HCT116 (cell line): ENCODE results near the gene ABCA3. TPM values are rescaled to one million over a fixed set of nuclear protein-coding genes. Genes with fewer than 3 reads are reported as not detected.
"Not testable (repeated sequence)": the region's sequence is repeated elsewhere in the genome, so short reads cannot be mapped to it uniquely, and the experiment has no call there.

ENCODE experiments used
- ATAC-seq: fragments of 200-7000 bp; cut with Tn5 transposase; 2 replicates; pipeline ENCODE4 v1.9.1; 2020; ENCODE audit warnings: mild to moderate bottlenecking, moderate library complexity
- BruUV-seq: library from RNA; stranded (reverse); fragments of 400-500 nt; replicated peaks from 2 replicates; lab custom pipeline; 2021; lab: Mats Ljungman, UMichigan
- CTCF ChIA-PET: fragments of 300-600 bp; sonication (Branson Sonifier 250); formaldehyde crosslinking; loops from one replicate; lab custom pipeline; 2021; ENCODE audit warnings: antibody characterized with exemption; lab: Charles Lee
- POLR2A ChIA-PET: fragments of 300-600, 350-600 bp; sonication (Branson Sonifier 250); formaldehyde crosslinking; loops from one replicate; lab custom pipeline; 2021; ENCODE audit warnings: antibody characterized with exemption; lab: Charles Lee
- RAD21 ChIA-PET, 2 experiments: fragments of 300-600 bp; sonication (Branson Sonifier 250); formaldehyde crosslinking; loops; one replicate each; lab custom pipeline; 2023; ENCODE audit warnings: low total read pairs in 2 of 2; ENCODE audit not compliant: uncharacterized antibody in 2 of 2, unreplicated experiment in 2 of 2, low non-redundant PET in 1 of 2; lab: Charles Lee
- DNase-seq: peaks from one replicate; pipeline ENCODE4 v3.0.0-alpha.2; 2010; ENCODE audit warnings: low read depth, low spot score
- H2AFZ ChIP-seq: fragments of 200-600 bp; shearing (Covaris generic), sonication (generic); 2 replicates; pipeline ENCODE4 v1.6.1; 2017; ENCODE audit warnings: low read depth, mixed run types, mixed read lengths, antibody characterized with exemption, low read length; ENCODE audit not compliant: poor library complexity, severe bottlenecking
- H3K27ac ChIP-seq: 2 replicates; pipeline ENCODE4 v1.5.1; 2012; ENCODE audit warnings: low read depth, low read length
- H3K27me3 ChIP-seq: fragments of 200-600 bp; sonication (generic); 2 replicates; pipeline ENCODE4 v1.6.1; 2016; ENCODE audit warnings: mixed run types, low read length, mixed read lengths; ENCODE audit not compliant: insufficient read depth
- H3K36me3 ChIP-seq, 2 experiments: fragments of 200-500 bp in 1 of 2; fragments of 200-600 bp in 1 of 2; sonication (Bioruptor generic) in 1 of 2; sonication (generic) in 1 of 2; 2 replicates each; pipeline versions ENCODE4 v1.5.1 to v1.6.1; 2014 to 2016; ENCODE audit warnings: low read length in 2 of 2, inconsistent platforms in 1 of 2, mixed read lengths in 1 of 2, mixed run types in 1 of 2; ENCODE audit not compliant: insufficient read depth in 2 of 2, control insufficient read depth in 1 of 2
- H3K4me1 ChIP-seq, 2 experiments: fragments of 200-600 bp in 1 of 2; sonication (generic) in 1 of 2; 2 replicates each; pipeline versions ENCODE4 v1.5.1 to v1.6.1; 2012 to 2017; ENCODE audit warnings: low read length in 2 of 2, inconsistent platforms in 1 of 2, mild to moderate bottlenecking in 1 of 2, mixed read lengths in 1 of 2, mixed run types in 1 of 2, moderate library complexity in 1 of 2; ENCODE audit not compliant: insufficient read depth in 2 of 2, control insufficient read depth in 1 of 2
- H3K4me2 ChIP-seq: fragments of 200-600 bp; sonication (generic); 2 replicates; pipeline ENCODE4 v1.6.1; 2017; ENCODE audit warnings: mixed run types, low read length, mixed read lengths
- H3K4me3 ChIP-seq, 2 experiments: fragments of 200-600 bp in 1 of 2; sonication (generic) in 1 of 2; replicated peaks in 1 of 2; 2 replicates each; pipeline ENCODE4 v1.5.1; 2011 to 2016; ENCODE audit warnings: low read length in 2 of 2, control low read depth in 1 of 2, low read depth in 1 of 2, mild to moderate bottlenecking in 1 of 2, mixed read lengths in 1 of 2, mixed run types in 1 of 2
- H3K79me2 ChIP-seq: fragments of 200-600 bp; sonication (generic); 2 replicates; pipeline ENCODE4 v1.6.1; 2017; ENCODE audit warnings: mild to moderate bottlenecking, mixed run types, low read length, moderate library complexity, mixed read lengths; ENCODE audit not compliant: insufficient read depth
- H3K9ac ChIP-seq: fragments of 200-600 bp; sonication (generic); 2 replicates; pipeline ENCODE4 v1.6.1; 2016; ENCODE audit warnings: low read length, mixed read lengths
- H3K9me2 ChIP-seq: fragments of 200-600 bp; sonication (generic), shearing (Covaris generic); 2 replicates; pipeline ENCODE4 v1.6.1; 2017; ENCODE audit warnings: mixed run types, mild to moderate bottlenecking, moderate library complexity; ENCODE audit not compliant: insufficient read depth
- H3K9me3 ChIP-seq, 2 experiments: fragments of 200-500 bp in 1 of 2; fragments of 200-600 bp in 1 of 2; sonication (Bioruptor generic) in 1 of 2; sonication (generic) in 1 of 2; 2 replicates each; pipeline ENCODE4 v1.6.1; 2014 to 2017; ENCODE audit warnings: low read length in 2 of 2, mixed read lengths in 2 of 2, inconsistent platforms in 1 of 2, low read depth in 1 of 2, mild to moderate bottlenecking in 1 of 2, mixed run types in 1 of 2, moderate library complexity in 1 of 2; ENCODE audit not compliant: control insufficient read depth in 1 of 2, insufficient read depth in 1 of 2
- H4K20me1 ChIP-seq: fragments of 200-600 bp; sonication (generic), shearing (Covaris generic); 2 replicates; pipeline ENCODE4 v1.6.1; 2017; ENCODE audit warnings: mixed run types, mild to moderate bottlenecking, moderate library complexity; ENCODE audit not compliant: insufficient read depth
- CEBPB ChIP-seq: IDR thresholded peaks from 2 replicates; pipeline ENCODE4 v1.6.1; 2012; ENCODE audit warnings: low read depth
- POLR2A ChIP-seq: IDR thresholded peaks from 2 replicates; pipeline ENCODE4 v1.7.0; 2011; ENCODE audit warnings: borderline replicate concordance; ENCODE audit not compliant: insufficient read depth, insufficient read length; ENCODE audit errors: extremely low read depth
- RAD21 ChIP-seq: IDR thresholded peaks from 2 replicates; pipeline ENCODE4 v1.6.1; 2012; ENCODE audit warnings: low read depth, mild to moderate bottlenecking
- TCF7L2 ChIP-seq: IDR thresholded peaks from 2 replicates; pipeline ENCODE4 v1.7.0; 2011; ENCODE audit warnings: borderline replicate concordance, inconsistent platforms; ENCODE audit not compliant: insufficient read depth, insufficient read length; ENCODE audit errors: extremely low read depth
- ZBTB33 ChIP-seq: IDR thresholded peaks from 2 replicates; pipeline ENCODE4 v1.6.1; 2011; ENCODE audit warnings: mild to moderate bottlenecking, low read length, moderate library complexity; ENCODE audit not compliant: insufficient replicate concordance; ENCODE audit errors: extremely low read depth
- intact Hi-C: fragments of 100-400 bp; cut with micrococcal nuclease; formaldehyde crosslinking; loops from 2 replicates; pipeline ENCODE4 v1.10.0; 2022
- total RNA-seq: library from RNA; stranded (reverse); gene quantifications from one replicate; pipeline ENCODE4 v1.2.1, GENCODE V29; 2021; ENCODE audit not compliant: unreplicated experiment
- TF ChIP-seq, protein P1 (sequence below): IDR thresholded peaks from 2 replicates; pipeline ENCODE4 v1.6.1; 2012; ENCODE audit warnings: low read depth

The ABCA3 gene
- total RNA-seq, 1 experiment from 2014 or later, result 5.4 TPM

DNA sequence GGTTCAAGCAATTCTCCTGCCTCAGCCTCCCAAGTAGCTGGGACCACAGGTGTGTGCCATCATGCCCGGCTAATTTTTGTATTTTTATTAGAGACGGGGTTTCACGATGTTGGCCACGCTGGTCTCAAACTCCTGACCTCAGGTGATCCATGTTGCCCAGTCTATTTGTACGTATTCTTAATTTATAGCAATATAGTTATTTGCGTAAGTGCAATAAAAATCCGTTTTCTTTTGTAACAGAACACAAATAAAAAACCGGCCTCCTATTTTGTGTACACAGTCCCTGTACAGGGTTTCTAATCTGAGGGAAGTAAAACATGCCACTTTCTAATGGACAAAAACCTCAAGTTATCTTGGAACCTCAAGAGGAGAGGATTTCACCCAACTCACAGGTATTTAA is 80.3 kb downstream of the ABCA3 start:
- Histone ChIP-seq H3K27me3 (no peaks in the 10 kb centered on the region), H3K9me3 (no peaks in the 10 kb centered on the region), H3K79me2 (peaks cover 100% of the 10 kb centered on the region), H3K4me3 (no peak overlapping the region), H3K9me2 (no peaks in the 10 kb centered on the region), H2AFZ (no peak overlapping the region), H3K9ac (no peak overlapping the region), H4K20me1 (peaks cover 28% of the 10 kb centered on the region; the same call in 1 of the 2 replicates), H3K36me3 (peaks cover 62 to 92% of the 10 kb centered on the region in 2 experiments), H3K4me1 (no peaks in the 10 kb centered on the region; a peak in 1 of 4 replicates), H3K27ac (no peak overlapping the region), H3K4me2 (no peak overlapping the region)
- ChIA-PET POLR2A (no interaction called here), CTCF (no interaction called here), RAD21 (no interaction called here)
- DNase-seq, result no peak
- no peak for ATAC-seq
- no peak for TF ChIP-seq RAD21
- intact Hi-C loops, result loop anchor here (10.0 kb wide), 2 partner anchors 165 to 245 kb away; partner anchors contain the start of gene CCNF
- BruUV-seq, result no TSS peak

GRCh38 chr16:2258530-2258929 is 82.0 kb downstream of the ABCA3 start:
- H3K36me3 ChIP-seq, result peaks cover 64 to 83% of the 10 kb centered on the region in 2 experiments
- BruUV-seq, H3K4me1 ChIP-seq, H3K27ac ChIP-seq, ATAC-seq, H3K9ac ChIP-seq, H2AFZ ChIP-seq, H3K27me3 ChIP-seq, H3K9me2 ChIP-seq, H3K9me3 ChIP-seq, CTCF ChIA-PET, RAD21 ChIA-PET, H3K4me2 ChIP-seq, DNase-seq, H3K4me3 ChIP-seq: not testable (repeated sequence)
- peaks cover 12% of the 10 kb centered on the region; the same call in 1 of the 2 replicates for H4K20me1 ChIP-seq
- H3K79me2 ChIP-seq, result peaks cover 88% of the 10 kb centered on the region
- POLR2A ChIA-PET, result interaction anchor here (0.6 kb wide), 1 partner anchor 86 kb away, joined by 4 read pairs; no protein-coding TSS in a partner anchor
- intact Hi-C loops, result loop anchor here (10.0 kb wide), 1 partner anchor 234 kb away; the partner anchor contains the start of gene NHERF2

DNA sequence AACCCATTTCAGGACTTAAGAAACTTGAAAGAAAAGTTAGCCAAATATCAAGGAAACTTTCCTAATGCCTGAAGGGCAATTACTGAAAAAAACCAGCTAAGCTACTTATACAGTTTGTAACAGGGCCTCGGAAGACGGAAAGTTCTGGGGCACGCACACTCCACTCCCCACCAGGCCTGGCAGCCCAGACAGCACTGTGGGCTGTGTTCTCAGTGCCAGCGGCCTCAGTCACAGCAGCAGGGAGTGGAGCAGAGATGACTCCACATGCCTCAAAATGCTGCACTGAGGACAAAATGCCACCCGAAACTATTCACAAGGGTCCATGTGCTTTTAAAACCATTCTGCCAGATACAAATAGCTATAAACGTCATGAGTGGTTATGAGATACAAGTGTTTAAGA is 82.8 kb downstream of the ABCA3 start:
- Histone ChIP-seq H3K4me2 (no peak overlapping the region), H3K79me2 (peaks cover 80% of the 10 kb centered on the region), H3K9ac (no peak overlapping the region), H3K27ac (no peak overlapping the region), H3K4me3 (no peak overlapping the region), H3K9me3 (no peaks in the 10 kb centered on the region), H3K36me3 (peaks cover 66 to 80% of the 10 kb centered on the region in 2 experiments), H3K27me3 (no peaks in the 10 kb centered on the region), H3K9me2 (no peaks in the 10 kb centered on the region), H2AFZ (no peak overlapping the region), H3K4me1 (peaks cover 2 to 11% of the 10 kb centered on the region in 2 experiments), H4K20me1 (peaks cover 8% of the 10 kb centered on the region; the same call in 1 of the 2 replicates)
- RAD21 ChIA-PET, result no interaction called here
- no peak for DNase-seq
- BruUV-seq, result no TSS peak
- POLR2A ChIA-PET, result no interaction called here
- CTCF ChIA-PET, result no interaction called here
- ATAC-seq, result no peak
- intact Hi-C loops, result loop anchor here (10.0 kb wide), 1 partner anchor 233 kb away; the partner anchor contains the start of gene NHERF2
- TF ChIP-seq TCF7L2 (no peak), POLR2A (no peak), ZBTB33 (no peak), CEBPB (no peak)
- TF ChIP-seq, protein P1, sequence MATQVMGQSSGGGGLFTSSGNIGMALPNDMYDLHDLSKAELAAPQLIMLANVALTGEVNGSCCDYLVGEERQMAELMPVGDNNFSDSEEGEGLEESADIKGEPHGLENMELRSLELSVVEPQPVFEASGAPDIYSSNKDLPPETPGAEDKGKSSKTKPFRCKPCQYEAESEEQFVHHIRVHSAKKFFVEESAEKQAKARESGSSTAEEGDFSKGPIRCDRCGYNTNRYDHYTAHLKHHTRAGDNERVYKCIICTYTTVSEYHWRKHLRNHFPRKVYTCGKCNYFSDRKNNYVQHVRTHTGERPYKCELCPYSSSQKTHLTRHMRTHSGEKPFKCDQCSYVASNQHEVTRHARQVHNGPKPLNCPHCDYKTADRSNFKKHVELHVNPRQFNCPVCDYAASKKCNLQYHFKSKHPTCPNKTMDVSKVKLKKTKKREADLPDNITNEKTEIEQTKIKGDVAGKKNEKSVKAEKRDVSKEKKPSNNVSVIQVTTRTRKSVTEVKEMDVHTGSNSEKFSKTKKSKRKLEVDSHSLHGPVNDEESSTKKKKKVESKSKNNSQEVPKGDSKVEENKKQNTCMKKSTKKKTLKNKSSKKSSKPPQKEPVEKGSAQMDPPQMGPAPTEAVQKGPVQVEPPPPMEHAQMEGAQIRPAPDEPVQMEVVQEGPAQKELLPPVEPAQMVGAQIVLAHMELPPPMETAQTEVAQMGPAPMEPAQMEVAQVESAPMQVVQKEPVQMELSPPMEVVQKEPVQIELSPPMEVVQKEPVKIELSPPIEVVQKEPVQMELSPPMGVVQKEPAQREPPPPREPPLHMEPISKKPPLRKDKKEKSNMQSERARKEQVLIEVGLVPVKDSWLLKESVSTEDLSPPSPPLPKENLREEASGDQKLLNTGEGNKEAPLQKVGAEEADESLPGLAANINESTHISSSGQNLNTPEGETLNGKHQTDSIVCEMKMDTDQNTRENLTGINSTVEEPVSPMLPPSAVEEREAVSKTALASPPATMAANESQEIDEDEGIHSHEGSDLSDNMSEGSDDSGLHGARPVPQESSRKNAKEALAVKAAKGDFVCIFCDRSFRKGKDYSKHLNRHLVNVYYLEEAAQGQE, result no peak
